ENCODE measurements around the gene LIPJ.

- TF ChIP-seq POLR2AphosphoS5 (IDR thresholded peaks at IDR 0.05; ENCODE audit: low read depth, low read length) (no peak), POLR2A (IDR thresholded peaks at IDR 0.05; ENCODE audit: low read depth, low read length) (no peak)
Measured at GRCh38 chr10:88598055-88598454, 11.5 kb downstream of the LIPJ start.
